IMR-90 (cell line): Measurements from ENCODE around the gene CHCHD4. TPM values are rescaled to one million over a fixed set of nuclear protein-coding genes. Genes with fewer than 3 reads are reported as not detected.

Source experiments
- ATAC-seq: fragments of 200-7000 bp; cut with Tn5 transposase; 2 replicates; pipeline ENCODE4 v1.9.1; 2020; ENCODE audit warnings: low read depth, mild to moderate bottlenecking, moderate library complexity
- BruUV-seq: library from RNA; stranded (reverse); fragments of 400-500 nt; replicated peaks from 2 replicates; lab custom pipeline; 2021; lab: Mats Ljungman, UMichigan
- CTCF ChIA-PET: fragments of 300-600 bp; formaldehyde crosslinking; extraction: SDS; loops from one replicate; lab custom pipeline; 2021; ENCODE audit warnings: antibody characterized with exemption; lab: Yijun Ruan, JAX
- POLR2A ChIA-PET: fragments of 300-600 bp; sonication (Branson Sonifier 250); formaldehyde crosslinking; loops from one replicate; lab custom pipeline; 2022; ENCODE audit warnings: antibody characterized with exemption; ENCODE audit not compliant: unreplicated experiment; lab: Charles Lee
- DNase-seq: peaks from one replicate; pipeline ENCODE4 v3.0.0; 2013
- H2AFZ ChIP-seq: replicated peaks from 2 replicates; pipeline ENCODE3; 2013; ENCODE audit warnings: low read length, mild to moderate bottlenecking; ENCODE audit not compliant: poor library complexity
- H2AK5ac ChIP-seq: 2 replicates; pipeline ENCODE4 v1.6.1; 2013; ENCODE audit warnings: low read depth, low read length, inconsistent platforms
- H2AK9ac ChIP-seq: replicated peaks from 2 replicates; pipeline ENCODE3; 2013; ENCODE audit warnings: mild to moderate bottlenecking, low read depth, low read length, moderate library complexity; ENCODE audit not compliant: poor library complexity
- H2BK120ac ChIP-seq: 2 replicates; pipeline ENCODE4 v1.6.1; 2013; ENCODE audit warnings: low read depth, low read length, inconsistent platforms
- H2BK15ac ChIP-seq: 3 replicates; pipeline ENCODE4 v1.6.1; 2013; ENCODE audit warnings: low read depth, low read length, inconsistent platforms
- H2BK20ac ChIP-seq: 2 replicates; pipeline ENCODE4 v1.6.1; 2013; ENCODE audit warnings: low read depth, mild to moderate bottlenecking, inconsistent platforms, low read length, moderate library complexity
- H2BK5ac ChIP-seq: 2 replicates; pipeline ENCODE4 v1.6.1; 2013; ENCODE audit warnings: mild to moderate bottlenecking, low read depth, low read length, inconsistent platforms; ENCODE audit not compliant: poor library complexity, severe bottlenecking
- H3K14ac ChIP-seq: replicated peaks from 2 replicates; pipeline ENCODE4 v1.6.1; 2013; ENCODE audit warnings: low read depth, low read length, inconsistent platforms
- H3K18ac ChIP-seq: 2 replicates; pipeline ENCODE4 v1.6.1; 2013; ENCODE audit warnings: low read depth, low read length, control low read depth
- H3K23ac ChIP-seq: 2 replicates; pipeline ENCODE4 v1.6.1; 2013; ENCODE audit warnings: low read depth, low read length, inconsistent platforms
- H3K27ac ChIP-seq: 2 replicates; pipeline ENCODE4 v1.5.1; 2013; ENCODE audit warnings: mild to moderate bottlenecking, control low read depth, low read length; ENCODE audit not compliant: insufficient read depth
- H3K27me3 ChIP-seq: 2 replicates; pipeline ENCODE4 v1.6.1; 2013; ENCODE audit warnings: low read length; ENCODE audit not compliant: control insufficient read depth, insufficient read depth
- H3K36me3 ChIP-seq: 2 replicates; pipeline ENCODE4 v1.6.1; 2013; ENCODE audit warnings: low read length, mixed read lengths; ENCODE audit not compliant: control insufficient read depth, insufficient read depth
- H3K4ac ChIP-seq: 2 replicates; pipeline ENCODE4 v1.6.1; 2013; ENCODE audit warnings: low read depth, low read length, inconsistent platforms
- H3K4me1 ChIP-seq: 2 replicates; pipeline ENCODE4 v1.6.1; 2013; ENCODE audit warnings: low read length, mixed read lengths; ENCODE audit not compliant: control insufficient read depth, insufficient read depth
- H3K4me2 ChIP-seq: 2 replicates; pipeline ENCODE4 v1.6.1; 2013; ENCODE audit warnings: low read depth, mild to moderate bottlenecking, control low read depth, low read length, moderate library complexity
- H3K4me3 ChIP-seq: 2 replicates; pipeline ENCODE4 v1.5.1; 2013; ENCODE audit warnings: low read depth, mild to moderate bottlenecking, control low read depth, low read length, moderate library complexity; ENCODE audit not compliant: insufficient read depth
- H3K56ac ChIP-seq: 2 replicates; pipeline ENCODE4 v1.6.1; 2013; ENCODE audit warnings: low read length, inconsistent platforms; ENCODE audit not compliant: insufficient read depth; ENCODE audit errors: extremely low read depth
- H3K79me1 ChIP-seq, 2 experiments: 2 replicates each; pipeline ENCODE4 v1.6.1; 2013; ENCODE audit warnings: low read length in 2 of 2, inconsistent platforms in 1 of 2, low read depth in 1 of 2
- H3K9ac ChIP-seq: 2 replicates; pipeline ENCODE4 v1.6.1; 2013; ENCODE audit warnings: low read depth, low read length, control low read depth
- H3K9me1 ChIP-seq: 2 replicates; pipeline ENCODE4 v1.6.1; 2013; ENCODE audit warnings: low read length, inconsistent platforms; ENCODE audit not compliant: insufficient read depth
- H3K9me3 ChIP-seq: 2 replicates; pipeline ENCODE4 v1.6.1; 2013; ENCODE audit warnings: low read length; ENCODE audit not compliant: control insufficient read depth, insufficient read depth
- H4K20me1 ChIP-seq: 2 replicates; pipeline ENCODE4 v1.6.1; 2013; ENCODE audit warnings: low read length, inconsistent platforms; ENCODE audit not compliant: insufficient read depth
- H4K5ac ChIP-seq: 2 replicates; pipeline ENCODE4 v1.6.1; 2013; ENCODE audit warnings: mild to moderate bottlenecking, low read depth, low read length, control low read depth
- H4K8ac ChIP-seq, 2 experiments: 2 replicates each; pipeline ENCODE4 v1.6.1; 2013; ENCODE audit warnings: low read depth in 2 of 2, low read length in 2 of 2, control low read depth in 1 of 2, inconsistent platforms in 1 of 2
- H4K91ac ChIP-seq: 2 replicates; pipeline ENCODE4 v1.6.1; 2013; ENCODE audit warnings: low read depth, low read length, inconsistent platforms; ENCODE audit not compliant: insufficient read depth
- BHLHE40 ChIP-seq: fragments of 150-350 bp; IDR thresholded peaks from 2 replicates; pipeline ENCODE4 v1.6.1; 2016; ENCODE audit warnings: mild to moderate bottlenecking, low read depth, low read length
- CEBPB ChIP-seq: IDR thresholded peaks from 2 replicates; pipeline ENCODE4 v1.6.1; 2012; ENCODE audit warnings: low read depth, low read length, improper control_type of control experiment
- CHD1 ChIP-seq: IDR thresholded peaks from 2 replicates; pipeline ENCODE4 v1.6.1; 2012; ENCODE audit warnings: low read depth, low read length, improper control_type of control experiment
- FOS ChIP-seq: fragments of 150-350 bp; IDR thresholded peaks from 2 replicates; pipeline ENCODE4 v1.6.1; 2016; ENCODE audit warnings: low read depth, low read length
- MAFK ChIP-seq: IDR thresholded peaks from 2 replicates; pipeline ENCODE4 v1.6.1; 2012; ENCODE audit warnings: low read depth, low read length, improper control_type of control experiment
- MAZ ChIP-seq: IDR thresholded peaks from 2 replicates; pipeline ENCODE4 v1.6.1; 2012; ENCODE audit warnings: low read depth, mild to moderate bottlenecking, low read length, improper control_type of control experiment, moderate library complexity, borderline replicate concordance
- MXI1 ChIP-seq: IDR thresholded peaks from 2 replicates; pipeline ENCODE4 v1.6.1; 2012; ENCODE audit warnings: low read depth, mild to moderate bottlenecking, low read length, moderate library complexity, borderline replicate concordance
- NFE2L2 ChIP-seq: fragments of 150-350 bp; IDR thresholded peaks from 2 replicates; pipeline ENCODE4 v1.6.1; 2016; ENCODE audit warnings: low read depth, mild to moderate bottlenecking, low read length
- POLR2A ChIP-seq: IDR thresholded peaks from 2 replicates; pipeline ENCODE4 v1.6.1; 2012; ENCODE audit warnings: mild to moderate bottlenecking, low read depth, low read length
- RAD21 ChIP-seq: IDR thresholded peaks from 2 replicates; pipeline ENCODE4 v1.6.1; 2012; ENCODE audit warnings: low read length, improper control_type of control experiment
- RFX5 ChIP-seq: IDR thresholded peaks from 2 replicates; pipeline ENCODE4 v1.8.0; 2012; ENCODE audit warnings: low read depth, mild to moderate bottlenecking, low read length, moderate library complexity
- WGBS, 2 experiments: methylation state at CpG; one replicate each; pipeline versions ENCODE4 v1.1.5 to v1.1.7; 2013; ENCODE audit warnings: missing lambda C conversion rate in 2 of 2; ENCODE audit not compliant: insufficient read length in 1 of 2; ENCODE audit errors: extremely low coverage in 2 of 2; 5-methylcytosine and 5-hydroxymethylcytosine counted together
- dilution Hi-C: fragments of 300-500 bp; cut with HindIII; formaldehyde crosslinking; loops from one replicate; pipeline ENCODE4 v1.14.3; 2018; ENCODE audit warnings: low sequenced_read_pairs; ENCODE audit not compliant: unreplicated experiment
- in situ Hi-C: fragments of 300-500 bp; cut with MboI; formaldehyde crosslinking; loops from 3 replicates; pipeline ENCODE4 v1.14.3; 2019; ENCODE audit warnings: low sequenced_read_pairs, inconsistent platforms, mixed read lengths
- intact Hi-C: fragments of 100-400 bp; cut with micrococcal nuclease; formaldehyde crosslinking; loops from 2 replicates; pipeline ENCODE4 v1.10.0; 2022
- polyA plus RNA-seq, 3 experiments: library from polyadenylated mRNA; depleted of rRNA; stranded (reverse); fragments of >200 nt; gene quantifications; 2 replicates each; pipeline ENCODE4 v1.2.3, GENCODE V29; 2012; ENCODE audit warnings: low replicate concordance in 1 of 3
- total RNA-seq: library from RNA; depleted of rRNA; stranded (reverse); fragments of >200 nt; gene quantifications from 2 replicates; pipeline ENCODE4 v1.2.3, GENCODE V29; 2012
- TF ChIP-seq, protein P1 (sequence below): fragments of 150-350 bp; IDR thresholded peaks from 2 replicates; pipeline ENCODE4 v1.6.1; 2017; ENCODE audit warnings: mild to moderate bottlenecking, antibody characterized with exemption, low read length, low read depth
- TF ChIP-seq, protein P2 (sequence below): fragments of 150-350 bp; IDR thresholded peaks from 2 replicates; pipeline ENCODE4 v1.6.1; 2016; ENCODE audit warnings: low read depth, mild to moderate bottlenecking, low read length, moderate library complexity, borderline replicate concordance
- TF ChIP-seq, protein P3 (sequence below): conservative IDR thresholded peaks from 2 replicates; pipeline ENCODE4 v1.5.1; 2012; ENCODE audit warnings: mild to moderate bottlenecking, low read depth, low read length, improper control_type of control experiment

Gene CHCHD4
- total and polyA plus RNA-seq, 2 of the 4 experiments (the other 2 are of a cell fraction), result 9.0 to 9.8 TPM

DNA sequence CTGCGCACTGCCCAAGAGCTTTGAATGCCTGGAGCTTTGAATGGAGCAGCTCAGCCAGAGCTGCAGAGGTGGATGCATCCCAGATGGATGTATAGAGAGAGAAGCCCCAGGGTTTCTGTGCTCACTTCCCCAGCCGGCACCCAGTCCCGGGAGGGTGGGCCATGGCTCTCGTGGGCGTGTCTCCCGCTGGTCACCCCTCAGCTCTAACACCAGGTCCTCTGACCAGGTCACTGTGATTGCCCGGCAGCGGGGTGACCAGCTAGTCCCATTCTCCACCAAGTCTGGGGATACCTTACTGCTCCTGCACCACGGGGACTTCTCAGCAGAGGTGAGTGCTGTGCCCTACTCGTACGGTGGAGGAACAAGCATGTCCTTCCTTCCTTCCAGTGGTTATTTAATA is 10.9 kb upstream of the CHCHD4 start:
- H2AFZ ChIP-seq, result no peak overlapping the region
- CTCF ChIA-PET, result no interaction called here
- POLR2A ChIA-PET, result no interaction called here

More for the DNA sequence above, 10.9 kb upstream of the CHCHD4 start:
- Histone ChIP-seq H3K56ac (no peak overlapping the region), H3K14ac (no peak overlapping the region), H2BK5ac (no peak overlapping the region), H4K5ac (no peak overlapping the region), H4K91ac (no peak overlapping the region), H2BK120ac (no peak overlapping the region), H3K4me2 (no peak overlapping the region), H3K18ac (no peak overlapping the region), H3K79me1 (peaks cover 2 to 18% of the 10 kb centered on the region in 2 experiments; a peak in 3 of 4 replicates), H3K27me3 (no peaks in the 10 kb centered on the region), H3K27ac (no peak overlapping the region), H3K4me1 (no peaks in the 10 kb centered on the region), H4K20me1 (no peaks in the 10 kb centered on the region), H2AK9ac (no peak overlapping the region), H3K9me3 (no peaks in the 10 kb centered on the region), H3K36me3 (peaks cover 83% of the 10 kb centered on the region), H3K9me1 (peaks cover 4% of the 10 kb centered on the region), H2BK15ac (no peak overlapping the region), H2AK5ac (no peak overlapping the region), H3K9ac (no peak overlapping the region), H3K4ac (no peak overlapping the region), H4K8ac (no peak overlapping the region), H3K23ac (no peak overlapping the region), H3K4me3 (no peak overlapping the region), H2BK20ac (no peak overlapping the region)
- ATAC-seq (no peak), DNase-seq (no peak)
- 86% methylated on average over 7 of the region's 11 CpGs; no CpG with 5 or more reads in 1 of the 2 experiments for WGBS, 2 experiments
- in situ Hi-C loops (loop anchor here (25.0 kb wide), 1 partner anchor 98 kb away; no protein-coding TSS in a partner anchor), dilution Hi-C loops (no loop called here), intact Hi-C loops (no loop called here)
- TF ChIP-seq, protein P1, sequence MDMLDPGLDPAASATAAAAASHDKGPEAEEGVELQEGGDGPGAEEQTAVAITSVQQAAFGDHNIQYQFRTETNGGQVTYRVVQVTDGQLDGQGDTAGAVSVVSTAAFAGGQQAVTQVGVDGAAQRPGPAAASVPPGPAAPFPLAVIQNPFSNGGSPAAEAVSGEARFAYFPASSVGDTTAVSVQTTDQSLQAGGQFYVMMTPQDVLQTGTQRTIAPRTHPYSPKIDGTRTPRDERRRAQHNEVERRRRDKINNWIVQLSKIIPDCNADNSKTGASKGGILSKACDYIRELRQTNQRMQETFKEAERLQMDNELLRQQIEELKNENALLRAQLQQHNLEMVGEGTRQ, result no peak
- no peak for TF ChIP-seq MAZ
- no peak for TF ChIP-seq BHLHE40
- TF ChIP-seq NFE2L2, result no peak
- TF ChIP-seq CHD1, result no peak
- TF ChIP-seq POLR2A, result no peak
- no peak for TF ChIP-seq CEBPB
- no peak for TF ChIP-seq MXI1
- TF ChIP-seq, protein P2, sequence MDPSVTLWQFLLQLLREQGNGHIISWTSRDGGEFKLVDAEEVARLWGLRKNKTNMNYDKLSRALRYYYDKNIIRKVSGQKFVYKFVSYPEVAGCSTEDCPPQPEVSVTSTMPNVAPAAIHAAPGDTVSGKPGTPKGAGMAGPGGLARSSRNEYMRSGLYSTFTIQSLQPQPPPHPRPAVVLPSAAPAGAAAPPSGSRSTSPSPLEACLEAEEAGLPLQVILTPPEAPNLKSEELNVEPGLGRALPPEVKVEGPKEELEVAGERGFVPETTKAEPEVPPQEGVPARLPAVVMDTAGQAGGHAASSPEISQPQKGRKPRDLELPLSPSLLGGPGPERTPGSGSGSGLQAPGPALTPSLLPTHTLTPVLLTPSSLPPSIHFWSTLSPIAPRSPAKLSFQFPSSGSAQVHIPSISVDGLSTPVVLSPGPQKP, result no peak
- TF ChIP-seq RFX5, result no peak
- no peak for TF ChIP-seq RAD21
- TF ChIP-seq FOS, result no peak
- TF ChIP-seq, protein P3, sequence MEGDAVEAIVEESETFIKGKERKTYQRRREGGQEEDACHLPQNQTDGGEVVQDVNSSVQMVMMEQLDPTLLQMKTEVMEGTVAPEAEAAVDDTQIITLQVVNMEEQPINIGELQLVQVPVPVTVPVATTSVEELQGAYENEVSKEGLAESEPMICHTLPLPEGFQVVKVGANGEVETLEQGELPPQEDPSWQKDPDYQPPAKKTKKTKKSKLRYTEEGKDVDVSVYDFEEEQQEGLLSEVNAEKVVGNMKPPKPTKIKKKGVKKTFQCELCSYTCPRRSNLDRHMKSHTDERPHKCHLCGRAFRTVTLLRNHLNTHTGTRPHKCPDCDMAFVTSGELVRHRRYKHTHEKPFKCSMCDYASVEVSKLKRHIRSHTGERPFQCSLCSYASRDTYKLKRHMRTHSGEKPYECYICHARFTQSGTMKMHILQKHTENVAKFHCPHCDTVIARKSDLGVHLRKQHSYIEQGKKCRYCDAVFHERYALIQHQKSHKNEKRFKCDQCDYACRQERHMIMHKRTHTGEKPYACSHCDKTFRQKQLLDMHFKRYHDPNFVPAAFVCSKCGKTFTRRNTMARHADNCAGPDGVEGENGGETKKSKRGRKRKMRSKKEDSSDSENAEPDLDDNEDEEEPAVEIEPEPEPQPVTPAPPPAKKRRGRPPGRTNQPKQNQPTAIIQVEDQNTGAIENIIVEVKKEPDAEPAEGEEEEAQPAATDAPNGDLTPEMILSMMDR, result no peak
- TF ChIP-seq MAFK, result no peak
- no TSS peak for BruUV-seq
